Amniotic stem cell (primary cell): ENCODE results near the gene BLOC1S1.
A peak's percentile ranks its signal among the peaks of the same experiment; 100 is the strongest.

Source experiments
- DNase-seq: peaks from one replicate; lab custom pipeline; 2025; lab: John Stamatoyannopoulos, UW

Gene BLOC1S1

DNA sequence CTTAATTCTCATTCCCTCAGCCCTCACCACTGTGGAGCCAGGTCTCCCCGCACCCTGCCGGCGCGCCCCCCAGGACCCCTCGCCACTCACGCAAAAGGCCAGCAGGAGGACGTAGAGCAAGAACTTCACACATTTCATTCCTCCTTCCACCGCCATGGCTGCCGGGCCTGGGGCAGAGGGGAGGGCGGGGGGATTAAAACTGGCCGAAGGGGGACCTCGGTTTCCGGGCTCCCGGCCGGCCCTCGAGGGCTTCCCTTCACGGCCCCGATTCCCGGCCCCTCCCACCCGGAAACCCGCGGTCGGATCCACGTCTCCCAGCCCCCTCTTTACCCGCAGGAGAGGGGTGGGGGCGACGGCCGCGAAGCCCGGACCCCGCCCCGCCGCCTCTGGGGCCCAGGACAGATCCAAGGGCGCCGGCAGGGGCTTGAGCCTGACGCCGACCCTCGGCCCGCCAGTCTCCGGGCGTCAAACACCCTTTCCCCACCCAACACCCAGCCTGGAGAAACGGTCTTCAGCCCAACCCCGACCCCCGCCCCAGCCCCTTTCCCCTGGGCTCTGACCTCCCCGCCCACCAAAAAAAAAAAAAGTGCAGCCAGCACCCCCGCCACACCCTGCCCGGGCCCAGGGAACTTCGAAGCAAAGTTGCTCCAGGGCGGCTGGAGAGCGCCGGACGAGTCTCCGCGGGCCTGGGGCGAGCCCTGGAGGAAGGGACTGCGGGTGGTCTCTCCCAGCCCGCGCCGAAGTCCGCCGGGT is 12.5 kb downstream of the BLOC1S1 start:
- DNase-seq, result no peak

DNA sequence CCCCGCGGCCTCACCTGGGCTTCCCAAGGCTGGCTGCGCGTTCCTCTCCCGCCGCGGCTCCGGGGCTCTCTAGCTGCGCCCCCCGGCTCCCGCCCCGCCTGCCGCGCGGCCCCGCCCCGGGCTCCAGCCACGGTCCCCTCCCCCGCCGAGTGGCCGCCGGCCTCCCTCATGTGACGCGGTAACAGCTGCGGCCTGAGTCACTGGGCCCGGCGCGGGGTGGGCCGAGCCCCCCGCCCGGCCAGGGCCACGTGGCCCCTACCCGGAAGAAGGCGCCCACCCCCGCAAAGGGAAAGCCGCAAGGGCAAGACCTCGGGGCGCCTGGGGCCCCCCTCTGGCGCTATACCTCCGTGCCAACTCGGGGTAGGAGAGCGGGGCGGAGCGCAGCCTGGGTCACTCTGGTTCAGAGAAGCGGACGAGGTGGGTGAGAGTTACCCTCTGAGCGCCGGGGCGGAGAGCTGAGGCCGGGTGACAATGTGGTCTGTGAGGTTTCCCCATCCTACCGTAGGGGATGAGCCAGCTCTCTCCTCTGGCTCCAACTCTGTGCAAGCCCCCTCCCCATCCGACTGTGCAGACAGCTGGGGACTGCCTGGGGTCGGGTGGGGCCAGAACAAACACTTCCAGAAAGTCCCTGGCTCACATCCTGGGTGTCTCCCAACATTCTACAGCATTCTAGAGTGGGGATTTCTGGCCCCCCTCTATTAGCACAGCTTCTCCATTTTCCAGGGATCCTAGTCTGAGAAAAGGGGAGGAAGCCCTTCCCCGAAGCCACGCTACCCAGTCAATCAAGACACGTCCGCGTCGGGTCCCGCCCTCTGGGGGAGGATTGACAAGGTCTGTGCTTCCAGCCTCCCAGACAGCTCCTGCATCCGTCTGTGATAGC is 13.3 kb downstream of the BLOC1S1 start, which contains the start of gene CD63:
TSS of gene CD63 (minus strand) at position 71 of the 880 bp plus-strand sequence. CDS start 668 bp downstream, outside the sequence.
- peak; percentile 75 for DNase-seq

- peak; percentile 39 for DNase-seq
These were observed 14.3 kb downstream of the BLOC1S1 start for GRCh38 chr12:55729819-55730818.

DNA sequence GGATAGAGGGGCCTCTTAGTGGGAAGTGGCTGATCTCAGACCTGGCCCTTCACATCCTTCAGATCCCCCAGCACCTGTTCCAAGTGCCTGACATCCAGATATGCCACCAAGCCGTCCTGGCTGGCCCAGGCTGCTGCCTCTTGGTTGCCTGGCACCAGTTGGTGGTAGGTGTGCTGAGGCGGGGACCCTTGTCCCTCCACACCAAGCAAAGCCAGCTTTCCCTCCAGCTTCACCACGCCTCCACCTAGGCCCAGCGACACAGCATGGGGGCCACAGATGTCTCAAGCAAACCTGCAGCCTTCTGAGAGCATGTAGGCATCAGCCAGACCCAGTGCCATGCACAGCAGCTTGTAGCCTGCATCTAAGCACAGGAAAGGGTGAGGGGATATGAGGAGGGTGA is 16.4 kb downstream of the BLOC1S1 start:
- no peak for DNase-seq

DNA sequence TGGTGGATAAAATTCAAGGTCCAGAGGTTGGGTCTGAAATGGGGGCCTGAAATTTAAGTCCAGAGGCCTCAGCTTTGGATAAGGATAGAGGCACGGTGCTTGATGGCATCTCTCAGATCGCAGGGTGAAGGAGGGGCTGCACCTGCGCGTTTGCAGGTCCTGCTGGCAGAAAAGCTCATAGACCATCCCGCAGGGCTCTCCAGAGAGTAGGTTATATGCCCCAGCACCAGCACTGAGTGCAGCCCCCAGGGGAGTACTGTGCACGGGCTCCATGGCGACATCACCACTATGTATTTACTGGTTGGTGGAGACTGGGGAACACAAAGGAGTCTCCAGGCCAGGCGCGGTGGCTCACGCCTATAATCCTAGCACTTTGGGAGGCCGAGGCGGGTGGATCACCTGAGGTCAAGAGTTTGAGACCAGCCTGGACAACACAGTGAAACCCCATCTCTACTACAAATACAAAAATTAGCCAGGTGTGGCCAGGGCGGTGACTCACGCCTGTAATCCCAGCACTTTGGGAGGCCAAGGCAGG is 17.2 kb downstream of the BLOC1S1 start:
- DNase-seq, result no peak

- DNase-seq, result no peak
These were observed 18.0 kb downstream of the BLOC1S1 start for GRCh38 chr12:55733858-55734257.

- no peak for DNase-seq
These were observed 18.7 kb downstream of the BLOC1S1 start for GRCh38 chr12:55734595-55734994.

DNA sequence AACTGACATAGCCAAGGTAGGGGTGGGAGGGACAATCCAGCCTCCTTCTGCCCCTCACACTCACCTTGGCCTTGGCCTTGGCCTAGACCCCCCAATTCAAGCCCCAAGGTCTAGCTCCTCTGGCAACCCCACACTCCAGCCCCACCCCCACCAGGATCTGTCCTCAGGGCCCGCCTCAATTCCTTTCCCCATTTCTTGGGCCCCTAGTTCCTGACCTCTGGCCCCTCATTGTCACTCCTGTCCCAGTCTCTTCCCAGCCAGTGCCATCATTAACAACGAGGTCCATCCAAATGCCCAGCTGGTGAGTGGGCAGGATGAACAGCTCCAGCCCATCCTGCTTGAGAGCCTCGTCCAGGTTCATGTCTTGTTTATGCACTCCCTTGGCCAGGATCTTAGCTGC is 20.2 kb downstream of the BLOC1S1 start:
- DNase-seq, result no peak

DNA sequence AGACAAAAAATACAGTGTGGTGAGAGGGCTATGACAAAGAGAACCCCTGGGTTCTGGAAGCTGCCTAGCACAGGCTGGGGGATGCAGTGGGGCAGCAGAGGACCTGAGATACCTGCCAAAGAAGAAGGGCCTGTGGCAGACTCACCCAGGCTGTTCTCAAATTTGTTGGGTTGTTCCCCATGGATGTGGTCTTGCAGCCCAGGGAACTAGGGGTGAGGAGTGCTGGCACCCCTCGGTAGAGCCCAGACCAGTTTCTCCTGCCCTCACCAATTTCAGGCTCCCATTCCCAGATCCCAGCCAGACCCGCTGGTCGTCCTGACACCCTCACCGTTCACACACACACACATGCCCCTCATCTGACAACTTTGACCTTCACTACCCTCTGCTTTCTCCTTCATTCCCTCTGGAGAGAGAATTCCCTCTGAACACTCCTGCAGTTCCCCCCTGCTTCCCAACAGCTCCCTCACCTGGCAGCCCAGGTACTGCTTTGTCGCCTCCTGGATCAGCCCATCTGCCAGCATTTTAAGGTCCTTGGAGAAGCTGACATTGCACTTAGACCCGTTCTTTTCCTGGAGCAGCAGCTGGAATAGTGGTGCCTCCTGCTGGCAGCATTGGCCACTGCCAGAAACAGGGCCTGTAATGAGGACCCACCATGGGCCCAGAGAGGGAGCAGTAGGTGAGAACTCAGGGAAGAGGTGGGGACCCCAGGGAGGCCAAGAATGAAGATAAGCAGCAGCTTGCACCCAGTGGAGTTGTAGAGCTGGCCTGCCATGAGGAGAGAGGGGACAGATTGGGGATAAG is 21.1 kb downstream of the BLOC1S1 start:
- DNase-seq, result no peak

GRCh38 chr12:55737581-55738122 is 21.8 kb downstream of the BLOC1S1 start:
- no peak for DNase-seq

DNA sequence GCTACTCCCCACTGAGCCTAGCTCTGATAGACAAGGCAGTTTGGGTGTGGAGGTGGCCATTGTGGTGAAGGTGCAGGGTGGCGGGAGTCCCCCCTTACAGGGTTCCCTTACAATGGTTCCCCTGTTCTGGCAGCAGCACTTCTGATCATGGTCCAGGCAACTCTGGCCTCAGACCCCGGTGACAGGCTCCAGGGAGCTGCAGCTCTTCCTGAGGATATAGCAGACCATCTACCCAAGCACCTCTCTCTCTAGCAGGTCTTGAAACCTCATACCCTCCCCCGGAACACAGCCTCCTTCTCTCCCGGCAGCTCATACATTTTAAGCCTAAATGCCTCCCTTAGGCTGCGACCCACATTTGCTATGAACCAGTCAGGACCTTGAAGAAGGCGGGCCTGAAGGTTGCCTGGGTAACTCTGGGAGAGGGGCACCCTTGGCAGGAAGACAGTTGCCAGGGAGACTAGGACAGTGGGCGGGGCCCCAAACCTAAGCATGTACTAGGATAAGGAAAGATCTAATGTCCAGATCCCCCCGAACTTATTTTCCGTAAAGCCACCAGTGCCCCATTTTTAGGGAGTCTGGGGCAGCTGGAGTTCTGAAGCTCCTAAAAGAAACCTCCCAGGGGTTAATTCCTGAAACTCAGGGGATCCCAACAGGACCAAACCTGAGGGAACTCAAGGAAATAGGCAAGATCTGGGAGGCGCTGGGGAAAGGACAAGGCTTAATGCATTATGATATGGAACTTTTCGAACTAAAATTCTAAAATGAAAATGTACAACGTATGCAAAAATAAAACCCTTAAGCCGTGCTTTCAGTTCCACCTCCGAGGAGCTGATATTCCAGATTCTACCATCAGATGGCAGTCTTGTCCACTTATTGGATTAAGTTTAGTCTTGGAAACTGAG is 22.5 kb downstream of the BLOC1S1 start:
- DNase-seq, result peak; percentile 68

- no peak for DNase-seq
These were observed 23.2 kb downstream of the BLOC1S1 start for GRCh38 chr12:55739025-55739378.

GRCh38 chr12:55741931-55742680 is 26.3 kb downstream of the BLOC1S1 start:
- DNase-seq, result no peak

DNA sequence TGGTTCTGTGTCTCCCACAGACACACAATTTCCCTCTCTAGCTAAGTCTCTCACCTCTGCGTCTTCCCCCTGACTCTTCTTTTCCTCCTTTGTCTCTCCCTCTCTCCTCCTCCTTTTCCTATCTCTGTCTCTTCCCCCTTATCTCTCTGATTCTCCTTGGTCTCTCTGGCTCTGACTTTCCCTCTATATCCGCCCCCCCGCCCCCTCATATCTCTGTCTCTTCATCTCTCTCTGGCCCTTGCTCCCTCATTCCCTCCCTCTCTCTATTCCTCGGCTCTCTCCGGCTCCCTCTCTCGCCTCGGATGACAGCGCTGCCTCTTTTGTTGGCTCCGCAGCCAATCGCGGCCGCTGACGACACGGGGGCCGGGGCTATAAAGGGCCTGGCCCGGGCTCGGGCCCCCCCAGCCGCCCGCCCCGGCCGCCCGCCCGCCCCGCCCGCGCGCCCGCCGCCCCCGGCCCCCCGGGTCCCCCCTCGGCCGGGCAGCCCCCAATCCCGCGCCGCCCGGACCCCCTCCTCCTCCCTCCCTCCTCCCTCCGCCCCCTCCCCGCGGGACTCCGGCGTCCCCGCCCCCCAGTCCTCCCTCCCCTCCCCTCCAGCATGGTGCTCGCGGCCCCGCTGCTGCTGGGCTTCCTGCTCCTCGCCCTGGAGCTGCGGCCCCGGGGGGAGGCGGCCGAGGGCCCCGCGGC is 27.0 kb downstream of the BLOC1S1 start, which contains the start of gene GDF11:
TSS of gene GDF11 (plus strand) at position 404 of the 687 bp plus-strand sequence. CDS start at position 599, 195 bp downstream.
- peak; percentile 80 for DNase-seq

DNA sequence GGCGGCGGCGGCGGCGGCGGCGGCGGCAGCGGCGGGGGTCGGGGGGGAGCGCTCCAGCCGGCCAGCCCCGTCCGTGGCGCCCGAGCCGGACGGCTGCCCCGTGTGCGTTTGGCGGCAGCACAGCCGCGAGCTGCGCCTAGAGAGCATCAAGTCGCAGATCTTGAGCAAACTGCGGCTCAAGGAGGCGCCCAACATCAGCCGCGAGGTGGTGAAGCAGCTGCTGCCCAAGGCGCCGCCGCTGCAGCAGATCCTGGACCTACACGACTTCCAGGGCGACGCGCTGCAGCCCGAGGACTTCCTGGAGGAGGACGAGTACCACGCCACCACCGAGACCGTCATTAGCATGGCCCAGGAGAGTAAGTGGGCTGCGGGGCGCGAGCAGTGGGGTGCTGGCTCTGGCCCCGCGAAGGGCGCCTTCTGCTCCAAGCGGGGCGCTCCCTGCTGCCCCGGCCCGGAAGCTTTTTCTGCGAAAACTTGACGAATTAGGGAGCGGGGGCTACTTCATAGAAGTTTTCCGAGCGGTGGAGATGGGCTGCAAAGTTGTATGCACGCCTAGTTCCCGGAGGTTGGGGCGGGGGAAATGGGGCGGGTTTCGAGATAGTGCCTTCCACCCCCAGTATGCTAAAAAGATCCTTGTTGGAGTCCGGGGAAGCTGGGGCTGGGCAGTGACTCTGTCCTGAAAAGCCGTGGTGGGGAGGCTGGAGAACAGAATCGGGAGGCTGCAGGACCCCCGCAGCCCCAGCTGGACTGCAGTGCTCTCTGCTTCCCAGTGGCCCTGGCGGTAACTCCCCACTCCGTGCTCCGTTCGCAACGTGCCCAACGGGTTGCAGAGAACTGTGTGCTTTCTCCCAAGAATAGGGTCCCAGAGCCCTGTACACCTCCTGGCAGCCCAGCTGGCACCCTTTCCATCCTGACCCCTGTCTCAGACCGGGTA is 27.8 kb downstream of the BLOC1S1 start:
- DNase-seq, result peak; percentile 41

GRCh38 chr12:55744340-55745030 is 28.6 kb downstream of the BLOC1S1 start:
- DNase-seq, result no peak
